GM12878 (cell line): ENCODE results near the gene LPIN3. TPM values are rescaled to one million over a fixed set of nuclear protein-coding genes. Genes with fewer than 3 reads are reported as not detected.

Experiments used
- ATAC-seq: fragments of 200-7000 bp; cut with Tn5 transposase; 3 replicates; pipeline ENCODE4 v1.9.1; 2020; ENCODE audit warnings: mild to moderate bottlenecking, moderate library complexity
- BruUV-seq: library from RNA; stranded (reverse); fragments of 400-500 nt; replicated peaks from 2 replicates; lab custom pipeline; 2021; lab: Mats Ljungman, UMichigan
- CTCF ChIA-PET: fragments of 300-600 bp; sonication (Branson Sonifier 250); formaldehyde crosslinking; extraction: SDS; loops from one replicate; lab custom pipeline; 2021; ENCODE audit warnings: inconsistent platforms; lab: Yijun Ruan, JAX
- POLR2A ChIA-PET: fragments of 350-600 bp; formaldehyde crosslinking; extraction: SDS; loops from one replicate; lab custom pipeline; 2021; ENCODE audit warnings: inconsistent platforms; lab: Charles Lee
- RAD21 ChIA-PET: fragments of 300-600 bp; sonication (Branson Sonifier 250); formaldehyde crosslinking; loops from one replicate; lab custom pipeline; 2023; ENCODE audit warnings: antibody characterized with exemption; ENCODE audit not compliant: unreplicated experiment; lab: Charles Lee
- SMC1A ChIA-PET: fragments of 300-600 bp; sonication (Branson Sonifier 250); formaldehyde crosslinking; loops from one replicate; lab custom pipeline; 2023; ENCODE audit not compliant: unreplicated experiment, uncharacterized antibody; lab: Charles Lee
- DNase-seq: peaks from one replicate; pipeline ENCODE4 v3.0.0-alpha.2; 2011; ENCODE audit warnings: low read depth, low spot score
- FAIRE-seq: peaks from 3 replicates; lab custom pipeline; 2011; peaks lifted over from hg19 to GRCh38; lab: Jason Lieb, UNC
- H2AFZ ChIP-seq: 2 replicates; pipeline ENCODE4 v1.6.0; 2011; ENCODE audit warnings: low read depth, low read length, control low read depth; ENCODE audit not compliant: control insufficient read depth
- H3K27ac ChIP-seq: 2 replicates; pipeline ENCODE4 v1.5.1; 2011; ENCODE audit warnings: control low read depth; ENCODE audit not compliant: control insufficient read depth, insufficient read depth
- H3K27me3 ChIP-seq, 2 experiments: replicated peaks in 1 of 2; 2 replicates each; pipeline versions ENCODE4 v1.6.0 to v1.6.1; 2011; ENCODE audit warnings: low read length in 1 of 2; ENCODE audit not compliant: control insufficient read depth in 2 of 2, insufficient read depth in 2 of 2
- H3K36me3 ChIP-seq, 2 experiments: 2 replicates each; pipeline ENCODE4 v1.5.1; 2011; ENCODE audit warnings: low read length in 1 of 2; ENCODE audit not compliant: control insufficient read depth in 2 of 2, insufficient read depth in 2 of 2
- H3K4me1 ChIP-seq: 2 replicates; pipeline ENCODE4 v1.6.1; 2011; ENCODE audit warnings: mild to moderate bottlenecking, low read length, moderate library complexity, mixed read lengths; ENCODE audit not compliant: control insufficient read depth, insufficient read depth
- H3K4me2 ChIP-seq: 2 replicates; pipeline ENCODE4 v1.6.0; 2011; ENCODE audit warnings: control low read depth; ENCODE audit not compliant: control insufficient read depth, insufficient read depth
- H3K4me3 ChIP-seq: fragments of 200-600 bp; sonication (generic); 2 replicates; pipeline ENCODE4 v1.5.1; 2016
- H3K79me2 ChIP-seq: 2 replicates; pipeline ENCODE4 v1.6.0; 2011; ENCODE audit warnings: low read length; ENCODE audit not compliant: control insufficient read depth, insufficient read depth
- H3K9ac ChIP-seq: 2 replicates; pipeline ENCODE4 v1.8.0; 2011; ENCODE audit warnings: low read length, control low read depth, mixed read lengths; ENCODE audit not compliant: control insufficient read depth, insufficient read depth
- H3K9me3 ChIP-seq: replicated peaks from 3 replicates; pipeline ENCODE4 v1.5.1; 2011; ENCODE audit warnings: mild to moderate bottlenecking, low read length; ENCODE audit not compliant: control insufficient read depth, insufficient read depth
- H4K20me1 ChIP-seq: 2 replicates; pipeline ENCODE4 v1.6.0; 2011; ENCODE audit not compliant: control insufficient read depth, insufficient read depth
- HCFC1 ChIP-seq: fragments of 150-350 bp; IDR thresholded peaks from 2 replicates; pipeline ENCODE4 v1.6.1; 2014; ENCODE audit warnings: low read length
- KAT2A ChIP-seq: conservative IDR thresholded peaks from 2 replicates; pipeline ENCODE4 v1.6.1; 2011; ENCODE audit warnings: low read depth, low read length; ENCODE audit not compliant: control insufficient read depth
- KDM1A ChIP-seq: fragments of 200-600 bp; sonication (generic); IDR thresholded peaks from 2 replicates; pipeline ENCODE4 v1.6.1; 2016; ENCODE audit warnings: borderline replicate concordance
- MXI1 ChIP-seq: fragments of 150-350 bp; IDR thresholded peaks from 2 replicates; pipeline ENCODE4 v1.6.1; 2011; ENCODE audit warnings: low read depth, mild to moderate bottlenecking, inconsistent platforms, low read length, improper control_type of control experiment
- YBX1 ChIP-seq: fragments of 450-650 bp; IDR thresholded peaks from 2 replicates; pipeline ENCODE4 v1.6.1; 2016; ENCODE audit warnings: antibody characterized with exemption
- WGBS: methylation state at CpG from one replicate; pipeline ENCODE4 v1.1.6; 2016; ENCODE audit warnings: low lambda C conversion rate; ENCODE audit not compliant: insufficient replicate concordance, insufficient coverage; ENCODE audit errors: missing lambda C conversion rate; 5-methylcytosine and 5-hydroxymethylcytosine counted together
- in situ Hi-C: fragments of 300-500 bp; cut with MboI; formaldehyde crosslinking; loops from 9 replicates; pipeline ENCODE4 v1.14.3; 2018; ENCODE audit warnings: mixed read lengths
- intact Hi-C: fragments of 100-400 bp; cut with micrococcal nuclease; formaldehyde crosslinking; loops from one replicate; pipeline ENCODE4 v1.14.2; 2022; ENCODE audit not compliant: unreplicated experiment
- polyA plus RNA-seq, 11 experiments: library from polyadenylated mRNA; depleted of rRNA in 4 of 11; unstranded in 6 of 11; stranded (reverse) in 5 of 11; fragments of >200 nt; fragmentation: Nextera tagmentation in 4 of 11; fragmentation: Illumina TruSeq in 1 of 11; extraction: Ambion mirVana in 4 of 11; extraction: Trizol in 1 of 11; gene quantifications; 1 replicate in 1 of 11; 2 replicates in 10 of 11; pipeline versions ENCODE4 v1.2.1 to v1.2.3, GENCODE V29; 2011 to 2016; ENCODE audit warnings: inconsistent platforms in 2 of 11, missing spikeins in 2 of 11, low read depth in 1 of 11
- total RNA-seq, 4 experiments: library from RNA; depleted of rRNA in 3 of 4; stranded (reverse); fragments of >200 nt in 3 of 4; fragmentation: Illumina TruSeq in 1 of 4; extraction: Trizol in 1 of 4; gene quantifications; 2 replicates each; pipeline versions ENCODE4 v1.2.1 to v1.2.3, GENCODE V29; 2013 to 2021
- TF ChIP-seq, protein P1 (sequence below): IDR thresholded peaks from 2 replicates; pipeline ENCODE4 v1.6.1; 2011; ENCODE audit warnings: low read depth, low read length, improper control_type of control experiment, borderline replicate concordance
- TF ChIP-seq, protein P2 (sequence below): fragments of 450-650 bp; IDR thresholded peaks from 2 replicates; pipeline ENCODE4 v1.6.1; 2018; ENCODE audit warnings: mild to moderate bottlenecking, low read depth, moderate library complexity; ENCODE audit not compliant: partially characterized antibody
- TF ChIP-seq, protein P3 (sequence below): fragments of 450-650 bp; formaldehyde crosslinking; IDR thresholded peaks from 2 replicates; pipeline ENCODE4 v1.4.0; 2020; ENCODE audit warnings: mild to moderate bottlenecking, moderate library complexity

The LPIN3 gene
- total and polyA plus RNA-seq, 10 of the 15 experiments (the other 5 are each of a cell fraction or from before 2014, with no cell fraction given) = 0.13 to 1.3 (median 0.51) TPM

DNA sequence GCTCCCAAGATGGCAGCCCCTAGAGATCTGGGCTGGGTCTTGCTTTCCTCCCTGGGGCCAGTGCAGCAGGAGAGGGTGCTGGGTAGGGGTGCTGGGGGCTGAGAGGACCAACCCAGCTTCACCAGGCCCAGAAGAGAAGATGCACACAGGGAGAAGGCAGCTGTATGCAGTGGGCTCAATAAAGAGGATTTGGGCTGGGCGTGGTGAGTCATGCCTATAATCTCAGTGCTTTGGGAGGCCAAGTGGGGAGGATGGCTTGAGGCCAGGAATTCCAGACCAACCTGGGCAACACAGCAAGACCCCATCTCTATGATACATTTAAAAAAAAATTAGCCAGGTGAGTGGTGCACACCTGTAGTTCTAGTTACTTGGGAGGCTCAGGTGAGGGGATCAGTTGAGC lies 51.7 kb downstream of the LPIN3 start:
- Histone ChIP-seq H3K4me1 (no peaks in the 10 kb centered on the region), H3K36me3 (no peaks in the 10 kb centered on the region), H3K4me2 (no peak overlapping the region), H3K79me2 (no peaks in the 10 kb centered on the region), H3K9me3 (no peaks in the 10 kb centered on the region), H2AFZ (no peak overlapping the region), H3K27me3 (no peaks in the 10 kb centered on the region), H3K27ac (no peak overlapping the region), H3K4me3 (no peak overlapping the region), H4K20me1 (no peaks in the 10 kb centered on the region), H3K9ac (no peak overlapping the region)
- in situ Hi-C loops = no loop called here
- no peak for FAIRE-seq
- BruUV-seq = no TSS peak
- ChIA-PET SMC1A (no interaction called here), CTCF (no interaction called here), POLR2A (no interaction called here), RAD21 (no interaction called here)
- WGBS = 0% methylated on average over 1 of the region's 1 CpG
- no peak for DNase-seq
- no peak for TF ChIP-seq KDM1A
- intact Hi-C loops = no loop called here
- ATAC-seq = no peak

DNA sequence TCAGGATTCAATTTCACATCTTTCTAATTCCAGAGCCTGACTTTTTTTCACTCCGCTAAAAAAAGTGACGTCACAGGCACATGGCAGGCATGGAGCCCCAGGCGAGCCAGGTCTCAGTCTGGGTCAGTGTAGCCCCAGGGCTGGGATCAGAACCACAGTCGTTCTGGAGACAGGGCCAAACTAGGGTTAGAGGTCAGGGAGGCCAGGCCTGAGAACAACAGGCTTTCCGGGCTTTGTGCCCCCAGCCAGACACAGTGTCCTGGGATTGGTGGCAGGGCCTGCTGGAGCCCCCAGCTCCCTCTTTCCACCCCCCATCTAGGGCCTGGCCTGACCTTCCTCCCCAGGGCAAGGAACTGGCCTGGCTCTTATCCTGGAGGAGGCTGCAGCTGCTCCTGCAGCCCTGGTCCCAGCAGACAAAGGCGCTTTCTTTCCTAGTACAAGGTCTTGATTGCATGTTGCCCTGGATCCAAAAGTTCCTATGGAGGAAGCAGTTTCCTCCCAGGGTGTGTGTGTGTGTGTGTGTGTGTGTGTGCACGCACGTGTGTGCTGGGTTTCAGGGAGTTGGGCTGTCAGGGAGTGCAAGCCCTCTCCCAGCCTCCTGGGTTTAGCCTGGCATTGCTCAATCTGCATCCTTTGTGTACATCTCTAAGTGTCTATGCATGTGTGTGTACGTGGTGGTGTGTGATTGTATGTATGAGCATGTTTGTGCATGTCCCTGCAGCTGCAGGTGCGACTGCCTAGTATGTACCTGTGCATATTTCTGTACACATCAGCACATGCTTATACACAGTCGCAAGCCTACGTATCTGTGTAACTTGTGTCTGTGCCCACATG lies 52.5 kb downstream of the LPIN3 start:
- no peak for ATAC-seq
- Histone ChIP-seq H2AFZ (no peak overlapping the region), H3K79me2 (no peaks in the 10 kb centered on the region), H3K9ac (no peak overlapping the region), H3K4me1 (no peaks in the 10 kb centered on the region), H3K36me3 (no peaks in the 10 kb centered on the region), H3K27ac (no peak overlapping the region), H3K4me3 (no peak overlapping the region), H3K4me2 (no peak overlapping the region), H4K20me1 (no peaks in the 10 kb centered on the region), H3K9me3 (no peaks in the 10 kb centered on the region), H3K27me3 (no peaks in the 10 kb centered on the region)
- BruUV-seq = no TSS peak
- in situ Hi-C loops = no loop called here
- WGBS = 43% methylated on average over 12 of the region's 12 CpGs
- POLR2A ChIA-PET = no interaction called here
- TF ChIP-seq HCFC1 (no peak), YBX1 (no peak), KAT2A (no peak), MXI1 (no peak)
- TF ChIP-seq, protein P1, sequence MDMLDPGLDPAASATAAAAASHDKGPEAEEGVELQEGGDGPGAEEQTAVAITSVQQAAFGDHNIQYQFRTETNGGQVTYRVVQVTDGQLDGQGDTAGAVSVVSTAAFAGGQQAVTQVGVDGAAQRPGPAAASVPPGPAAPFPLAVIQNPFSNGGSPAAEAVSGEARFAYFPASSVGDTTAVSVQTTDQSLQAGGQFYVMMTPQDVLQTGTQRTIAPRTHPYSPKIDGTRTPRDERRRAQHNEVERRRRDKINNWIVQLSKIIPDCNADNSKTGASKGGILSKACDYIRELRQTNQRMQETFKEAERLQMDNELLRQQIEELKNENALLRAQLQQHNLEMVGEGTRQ = no peak
- TF ChIP-seq, protein P2, sequence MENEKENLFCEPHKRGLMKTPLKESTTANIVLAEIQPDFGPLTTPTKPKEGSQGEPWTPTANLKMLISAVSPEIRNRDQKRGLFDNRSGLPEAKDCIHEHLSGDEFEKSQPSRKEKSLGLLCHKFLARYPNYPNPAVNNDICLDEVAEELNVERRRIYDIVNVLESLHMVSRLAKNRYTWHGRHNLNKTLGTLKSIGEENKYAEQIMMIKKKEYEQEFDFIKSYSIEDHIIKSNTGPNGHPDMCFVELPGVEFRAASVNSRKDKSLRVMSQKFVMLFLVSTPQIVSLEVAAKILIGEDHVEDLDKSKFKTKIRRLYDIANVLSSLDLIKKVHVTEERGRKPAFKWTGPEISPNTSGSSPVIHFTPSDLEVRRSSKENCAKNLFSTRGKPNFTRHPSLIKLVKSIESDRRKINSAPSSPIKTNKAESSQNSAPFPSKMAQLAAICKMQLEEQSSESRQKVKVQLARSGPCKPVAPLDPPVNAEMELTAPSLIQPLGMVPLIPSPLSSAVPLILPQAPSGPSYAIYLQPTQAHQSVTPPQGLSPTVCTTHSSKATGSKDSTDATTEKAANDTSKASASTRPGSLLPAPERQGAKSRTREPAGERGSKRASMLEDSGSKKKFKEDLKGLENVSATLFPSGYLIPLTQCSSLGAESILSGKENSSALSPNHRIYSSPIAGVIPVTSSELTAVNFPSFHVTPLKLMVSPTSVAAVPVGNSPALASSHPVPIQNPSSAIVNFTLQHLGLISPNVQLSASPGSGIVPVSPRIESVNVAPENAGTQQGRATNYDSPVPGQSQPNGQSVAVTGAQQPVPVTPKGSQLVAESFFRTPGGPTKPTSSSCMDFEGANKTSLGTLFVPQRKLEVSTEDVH = no peak
- TF ChIP-seq, protein P3, sequence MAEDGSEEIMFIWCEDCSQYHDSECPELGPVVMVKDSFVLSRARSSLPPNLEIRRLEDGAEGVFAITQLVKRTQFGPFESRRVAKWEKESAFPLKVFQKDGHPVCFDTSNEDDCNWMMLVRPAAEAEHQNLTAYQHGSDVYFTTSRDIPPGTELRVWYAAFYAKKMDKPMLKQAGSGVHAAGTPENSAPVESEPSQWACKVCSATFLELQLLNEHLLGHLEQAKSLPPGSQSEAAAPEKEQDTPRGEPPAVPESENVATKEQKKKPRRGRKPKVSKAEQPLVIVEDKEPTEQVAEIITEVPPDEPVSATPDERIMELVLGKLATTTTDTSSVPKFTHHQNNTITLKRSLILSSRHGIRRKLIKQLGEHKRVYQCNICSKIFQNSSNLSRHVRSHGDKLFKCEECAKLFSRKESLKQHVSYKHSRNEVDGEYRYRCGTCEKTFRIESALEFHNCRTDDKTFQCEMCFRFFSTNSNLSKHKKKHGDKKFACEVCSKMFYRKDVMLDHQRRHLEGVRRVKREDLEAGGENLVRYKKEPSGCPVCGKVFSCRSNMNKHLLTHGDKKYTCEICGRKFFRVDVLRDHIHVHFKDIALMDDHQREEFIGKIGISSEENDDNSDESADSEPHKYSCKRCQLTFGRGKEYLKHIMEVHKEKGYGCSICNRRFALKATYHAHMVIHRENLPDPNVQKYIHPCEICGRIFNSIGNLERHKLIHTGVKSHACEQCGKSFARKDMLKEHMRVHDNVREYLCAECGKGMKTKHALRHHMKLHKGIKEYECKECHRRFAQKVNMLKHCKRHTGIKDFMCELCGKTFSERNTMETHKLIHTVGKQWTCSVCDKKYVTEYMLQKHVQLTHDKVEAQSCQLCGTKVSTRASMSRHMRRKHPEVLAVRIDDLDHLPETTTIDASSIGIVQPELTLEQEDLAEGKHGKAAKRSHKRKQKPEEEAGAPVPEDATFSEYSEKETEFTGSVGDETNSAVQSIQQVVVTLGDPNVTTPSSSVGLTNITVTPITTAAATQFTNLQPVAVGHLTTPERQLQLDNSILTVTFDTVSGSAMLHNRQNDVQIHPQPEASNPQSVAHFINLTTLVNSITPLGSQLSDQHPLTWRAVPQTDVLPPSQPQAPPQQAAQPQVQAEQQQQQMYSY (CRISPR knock-in tag) = no peak
- FAIRE-seq = no peak
- RAD21 ChIA-PET = no interaction called here
- no peak for DNase-seq
- SMC1A ChIA-PET = no interaction called here
- intact Hi-C loops = no loop called here
- CTCF ChIA-PET = no interaction called here
